Keratinocyte (primary cell): ENCODE data around the gene ANKRD45. TPM values are rescaled to one million over a fixed set of nuclear protein-coding genes. Genes with fewer than 3 reads are reported as not detected.

Source experiments
- DNase-seq: peaks from one replicate; pipeline ENCODE4 v3.0.0-alpha.2; 2011; ENCODE audit warnings: low read depth, missing footprints, low spot score
- FAIRE-seq: peaks from 2 replicates; lab custom pipeline; 2011; peaks lifted over from hg19 to GRCh38; lab: Jason Lieb, UNC
- H2AFZ ChIP-seq: 2 replicates; pipeline ENCODE4 v1.6.0; 2012; ENCODE audit warnings: low read length, control low read depth, inconsistent platforms; ENCODE audit not compliant: control insufficient read depth
- H3K27ac ChIP-seq: 2 replicates; pipeline ENCODE4 v1.5.1; 2011; ENCODE audit warnings: low read length; ENCODE audit not compliant: control insufficient read depth, insufficient read depth
- H3K27me3 ChIP-seq: 3 replicates; pipeline ENCODE4 v1.6.0; 2011; ENCODE audit warnings: low read length; ENCODE audit not compliant: control insufficient read depth, insufficient read depth; ENCODE audit errors: extremely low read depth
- H3K36me3 ChIP-seq, 2 experiments: 2 replicates in 1 of 2; 3 replicates in 1 of 2; pipeline ENCODE4 v1.5.1; 2011; ENCODE audit warnings: low read length in 2 of 2, mild to moderate bottlenecking in 1 of 2; ENCODE audit not compliant: control insufficient read depth in 2 of 2, insufficient read depth in 2 of 2; ENCODE audit errors: extremely low read depth in 1 of 2
- H3K4me1 ChIP-seq: 3 replicates; pipeline ENCODE4 v1.5.1; 2011; ENCODE audit warnings: low read length; ENCODE audit not compliant: control insufficient read depth, insufficient read depth; ENCODE audit errors: extremely low read depth
- H3K4me2 ChIP-seq: 3 replicates; pipeline ENCODE4 v1.6.0; 2011; ENCODE audit warnings: low read depth, low read length; ENCODE audit not compliant: control insufficient read depth, insufficient read depth; ENCODE audit errors: extremely low read depth
- H3K4me3 ChIP-seq, 3 experiments: fragments of 200-600 bp in 1 of 3; sonication (generic) in 1 of 3; 2 replicates in 2 of 3; 3 replicates in 1 of 3; pipeline ENCODE4 v1.5.1; 2011 to 2016; ENCODE audit warnings: low read length in 3 of 3, mild to moderate bottlenecking in 3 of 3, control low read depth in 2 of 3, inconsistent platforms in 1 of 3, low read depth in 1 of 3, mixed read lengths in 1 of 3, mixed run types in 1 of 3, moderate library complexity in 1 of 3; ENCODE audit not compliant: control insufficient read depth in 2 of 3, insufficient read depth in 2 of 3; ENCODE audit errors: extremely low read depth in 1 of 3
- H3K79me2 ChIP-seq: 2 replicates; pipeline ENCODE4 v1.6.0; 2012; ENCODE audit warnings: low read length; ENCODE audit not compliant: control insufficient read depth, insufficient read depth
- H3K9ac ChIP-seq: 3 replicates; pipeline ENCODE4 v1.6.0; 2011; ENCODE audit warnings: low read length; ENCODE audit not compliant: control insufficient read depth, insufficient read depth; ENCODE audit errors: extremely low read depth
- H3K9me1 ChIP-seq: 3 replicates; pipeline ENCODE4 v1.6.0; 2011; ENCODE audit warnings: low read length; ENCODE audit not compliant: control insufficient read depth, insufficient read depth; ENCODE audit errors: extremely low read depth
- H3K9me3 ChIP-seq: 2 replicates; pipeline ENCODE4 v1.5.1; 2012; ENCODE audit warnings: low read depth, low read length; ENCODE audit not compliant: control insufficient read depth
- H4K20me1 ChIP-seq: 3 replicates; pipeline ENCODE4 v1.6.0; 2011; ENCODE audit warnings: low read length; ENCODE audit not compliant: control insufficient read depth, insufficient read depth; ENCODE audit errors: extremely low read depth
- EZH2 ChIP-seq: IDR thresholded peaks from one replicate; pipeline ENCODE4 v1.6.1; 2012; ENCODE audit warnings: inconsistent platforms, mild to moderate bottlenecking, low read length, moderate library complexity
- dilution Hi-C: fragments of 300-500 bp; cut with MboI; formaldehyde crosslinking; loops from one replicate; pipeline ENCODE4 v1.7.0; 2020; ENCODE audit warnings: low sequenced_read_pairs; ENCODE audit not compliant: extremely low pct_ligation_motif_present
- polyA plus RNA-seq, 5 experiments: library from polyadenylated mRNA; depleted of rRNA in 3 of 5; stranded (reverse) in 3 of 5; stranded (forward) in 1 of 5; unstranded in 1 of 5; fragments of >200 nt; gene quantifications; 1 replicate in 1 of 5; 2 replicates in 3 of 5; 3 replicates in 1 of 5; pipeline versions ENCODE4 v1.2.1 to v1.2.3, GENCODE V29; 2011 to 2012; ENCODE audit warnings: missing spikeins in 2 of 5, low read depth in 1 of 5, low replicate concordance in 1 of 5
- TF ChIP-seq, protein P1 (sequence below), 3 experiments: IDR thresholded peaks in 1 of 3; conservative IDR thresholded peaks in 1 of 3; optimal IDR thresholded peaks in 1 of 3; 2 replicates in 2 of 3; 3 replicates in 1 of 3; pipeline versions ENCODE3 to v1.5.1; 2011; ENCODE audit warnings: low read length in 3 of 3, mild to moderate bottlenecking in 3 of 3, moderate library complexity in 2 of 3, control low read depth in 1 of 3, inconsistent platforms in 1 of 3; ENCODE audit not compliant: insufficient read depth in 2 of 3; ENCODE audit errors: extremely low read depth in 1 of 3

ANKRD45 gene
- polyA plus RNA-seq, 1 donor (not counting 4 experiments of a cell fraction or from before 2014, with no cell fraction given): 0.18 TPM

DNA sequence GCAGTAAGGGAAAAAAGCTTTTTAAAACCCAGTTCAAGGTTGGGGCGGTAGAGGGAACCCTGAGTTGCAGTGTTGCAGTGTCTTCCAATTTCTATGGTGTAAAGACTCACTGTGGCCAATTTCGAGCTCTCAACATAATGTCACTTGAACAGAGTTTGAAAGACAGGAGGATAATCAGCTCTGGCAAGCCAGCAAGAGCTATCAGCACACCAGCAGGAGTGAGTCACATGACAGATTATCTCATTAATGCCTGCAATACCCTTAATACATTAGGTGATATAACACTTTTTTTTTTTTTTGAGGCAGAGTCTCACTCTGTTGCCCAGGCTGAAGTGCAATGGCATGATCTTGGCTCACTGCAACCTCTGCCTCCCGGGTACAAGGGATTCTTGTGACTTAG is 89.6 kb downstream of the ANKRD45 start:
- H4K20me1 ChIP-seq: no peaks in the 10 kb centered on the region
- dilution Hi-C loops: no loop called here

DNA sequence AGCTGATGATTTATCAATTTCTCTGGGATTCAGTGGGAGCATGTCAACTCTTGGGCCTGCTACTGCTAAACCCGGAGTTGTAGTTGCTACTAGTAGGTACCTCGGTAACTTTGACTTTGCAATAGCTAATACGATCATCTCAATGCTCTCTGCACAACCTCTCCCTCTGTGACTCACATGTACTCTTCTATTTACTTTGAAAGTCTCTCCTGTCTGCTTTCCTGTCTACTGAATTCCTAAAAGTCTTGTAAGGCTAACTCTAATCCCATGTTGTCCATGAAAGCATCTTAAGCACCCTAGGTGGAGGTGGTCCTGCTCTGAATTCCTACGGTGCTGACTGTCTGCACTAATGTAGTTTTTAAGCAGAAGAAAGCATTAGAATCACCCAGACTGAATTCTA is 96.1 kb downstream of the ANKRD45 start:
- H3K9me3 ChIP-seq: no peaks in the 10 kb centered on the region
- no peak for FAIRE-seq
- H3K9me1 ChIP-seq: no peaks in the 10 kb centered on the region
- H3K36me3 ChIP-seq: no peaks in the 10 kb centered on the region
- no peak overlapping the region for H3K9ac ChIP-seq
- dilution Hi-C loops: no loop called here
- no peak overlapping the region for H3K4me2 ChIP-seq
- no peaks in the 10 kb centered on the region for H3K27me3 ChIP-seq
- H3K4me3 ChIP-seq: no peak overlapping the region
- no peak overlapping the region for H2AFZ ChIP-seq
- H3K4me1 ChIP-seq: peaks cover 6% of the 10 kb centered on the region
- DNase-seq: no peak
- no peak for TF ChIP-seq EZH2
- TF ChIP-seq, protein P1, sequence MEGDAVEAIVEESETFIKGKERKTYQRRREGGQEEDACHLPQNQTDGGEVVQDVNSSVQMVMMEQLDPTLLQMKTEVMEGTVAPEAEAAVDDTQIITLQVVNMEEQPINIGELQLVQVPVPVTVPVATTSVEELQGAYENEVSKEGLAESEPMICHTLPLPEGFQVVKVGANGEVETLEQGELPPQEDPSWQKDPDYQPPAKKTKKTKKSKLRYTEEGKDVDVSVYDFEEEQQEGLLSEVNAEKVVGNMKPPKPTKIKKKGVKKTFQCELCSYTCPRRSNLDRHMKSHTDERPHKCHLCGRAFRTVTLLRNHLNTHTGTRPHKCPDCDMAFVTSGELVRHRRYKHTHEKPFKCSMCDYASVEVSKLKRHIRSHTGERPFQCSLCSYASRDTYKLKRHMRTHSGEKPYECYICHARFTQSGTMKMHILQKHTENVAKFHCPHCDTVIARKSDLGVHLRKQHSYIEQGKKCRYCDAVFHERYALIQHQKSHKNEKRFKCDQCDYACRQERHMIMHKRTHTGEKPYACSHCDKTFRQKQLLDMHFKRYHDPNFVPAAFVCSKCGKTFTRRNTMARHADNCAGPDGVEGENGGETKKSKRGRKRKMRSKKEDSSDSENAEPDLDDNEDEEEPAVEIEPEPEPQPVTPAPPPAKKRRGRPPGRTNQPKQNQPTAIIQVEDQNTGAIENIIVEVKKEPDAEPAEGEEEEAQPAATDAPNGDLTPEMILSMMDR (optimal IDR thresholded peaks at IDR 0.05 in 1 of 3, IDR thresholded peaks at IDR 0.05 in 1 of 3, conservative IDR thresholded peaks at IDR 0.05 in 1 of 3; ENCODE audit: extremely low read depth in 1 of 3, insufficient read depth in 2 of 3, low read length in 3 of 3): no peak
- no peak overlapping the region for H3K27ac ChIP-seq
- H4K20me1 ChIP-seq: no peaks in the 10 kb centered on the region
- no peaks in the 10 kb centered on the region for H3K79me2 ChIP-seq

More for the DNA sequence above, 89.6 kb downstream of the ANKRD45 start:
- Histone ChIP-seq H3K4me1 (peaks cover 6% of the 10 kb centered on the region), H2AFZ (no peak overlapping the region), H3K9me3 (no peaks in the 10 kb centered on the region), H3K79me2 (no peaks in the 10 kb centered on the region), H3K4me2 (no peak overlapping the region), H3K27ac (no peak overlapping the region), H3K36me3 (no peaks in the 10 kb centered on the region), H3K27me3 (no peaks in the 10 kb centered on the region), H3K9me1 (no peaks in the 10 kb centered on the region), H3K4me3 (no peak overlapping the region), H3K9ac (no peak overlapping the region)
- FAIRE-seq (no peak), DNase-seq (no peak)
- TF ChIP-seq, protein P1 (optimal IDR thresholded peaks at IDR 0.05 in 1 of 3, IDR thresholded peaks at IDR 0.05 in 1 of 3, conservative IDR thresholded peaks at IDR 0.05 in 1 of 3; ENCODE audit: extremely low read depth in 1 of 3, insufficient read depth in 2 of 3, low read length in 3 of 3): no peak
- no peak for TF ChIP-seq EZH2
